GM19455 (cell line): Measurements from ENCODE around the gene VSIR.

Source experiments
- ATAC-seq: cut with Tn5 transposase; IDR thresholded peaks from one replicate; pipeline ENCODE4 v1.9.1; 2021; ENCODE audit not compliant: unreplicated experiment

The VSIR gene

GRCh38 chr10:71773221-71773971, at the start of gene VSIR:
TSS of gene VSIR (minus strand) at chr10:71773520. CDS start at chr10:71773439, 81 bp downstream.
- peak; percentile 53 for ATAC-seq

DNA sequence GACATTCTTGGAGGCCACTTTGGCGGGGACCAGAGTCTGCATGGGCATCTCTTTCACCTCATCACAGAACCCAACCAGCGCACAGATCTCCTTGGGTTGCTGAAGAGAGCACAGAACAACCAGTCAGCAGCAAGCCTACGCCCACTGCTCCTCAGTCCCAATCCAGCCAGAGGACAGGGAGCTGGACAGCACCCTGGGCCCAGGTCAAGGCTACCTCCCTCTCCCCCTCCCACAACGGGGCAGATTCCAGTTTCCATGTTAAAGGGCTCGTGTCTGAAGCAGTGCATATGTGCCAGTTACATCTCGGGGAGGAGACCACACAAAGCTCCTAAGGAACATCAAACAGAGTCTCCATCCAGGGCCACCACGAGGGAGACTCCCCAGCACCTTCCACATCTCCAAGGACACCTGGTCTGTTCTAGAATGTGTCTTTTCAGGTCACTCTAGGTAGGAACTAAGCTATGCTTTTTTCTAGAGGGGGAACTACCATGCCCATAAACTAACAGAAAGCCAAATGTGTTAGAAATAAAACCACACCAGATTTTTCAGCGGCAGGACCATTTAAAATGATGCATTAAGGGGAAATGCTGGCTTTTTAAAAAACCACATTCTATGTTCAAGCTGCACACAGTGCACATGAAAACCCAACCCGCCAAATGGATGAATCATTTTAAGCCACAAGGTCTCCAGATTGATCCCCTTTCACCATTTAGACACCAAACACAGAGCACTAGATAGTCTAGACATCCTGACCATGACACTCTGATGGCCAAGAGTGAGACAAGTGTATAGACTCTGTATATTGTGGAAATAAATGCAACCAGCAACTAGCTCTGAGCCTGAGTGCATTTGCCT, 48.8 kb upstream of the VSIR start:
- no peak for ATAC-seq

DNA sequence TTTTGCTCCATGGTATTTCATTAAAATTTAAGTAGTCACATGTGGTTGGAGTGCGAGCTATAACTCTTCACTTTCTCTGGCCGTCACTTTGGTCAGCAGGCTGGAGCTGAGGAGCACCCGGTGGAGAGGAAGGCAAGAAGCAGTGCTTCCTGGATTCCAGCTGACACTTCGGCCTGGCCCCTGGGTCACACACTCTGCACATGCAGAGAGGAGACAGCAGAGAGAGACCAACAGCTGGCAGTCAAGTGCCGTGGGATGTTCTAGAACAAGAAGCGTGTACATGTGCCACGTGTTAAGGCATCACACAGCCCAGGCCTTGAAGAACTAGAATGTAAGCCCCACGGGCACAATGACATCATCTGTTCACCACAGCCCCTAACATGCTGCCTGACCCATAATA, 47.6 kb upstream of the VSIR start:
- ATAC-seq, result no peak

DNA sequence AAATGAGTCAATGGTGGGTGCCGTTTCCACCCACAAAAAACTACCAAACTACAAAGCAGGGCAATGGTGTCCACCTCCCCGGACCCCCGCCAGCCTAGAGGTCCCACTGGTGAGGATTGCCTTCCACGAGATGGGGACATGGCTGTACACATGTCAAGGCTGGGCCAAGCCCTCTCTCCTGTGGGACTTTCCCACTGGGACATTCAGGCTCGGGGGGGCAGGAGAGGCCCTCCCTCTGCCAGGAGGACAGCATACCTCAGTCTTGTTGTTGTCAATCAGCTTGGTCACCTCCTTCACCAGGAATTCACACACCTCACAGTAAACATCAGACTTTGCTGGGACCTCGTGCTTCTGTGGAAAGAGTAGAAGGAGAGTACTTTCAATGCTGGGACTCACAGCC, 46.7 kb upstream of the VSIR start:
- no peak for ATAC-seq

- ATAC-seq, result no peak
These were observed 46.1 kb upstream of the VSIR start for GRCh38 chr10:71819441-71819861.

DNA sequence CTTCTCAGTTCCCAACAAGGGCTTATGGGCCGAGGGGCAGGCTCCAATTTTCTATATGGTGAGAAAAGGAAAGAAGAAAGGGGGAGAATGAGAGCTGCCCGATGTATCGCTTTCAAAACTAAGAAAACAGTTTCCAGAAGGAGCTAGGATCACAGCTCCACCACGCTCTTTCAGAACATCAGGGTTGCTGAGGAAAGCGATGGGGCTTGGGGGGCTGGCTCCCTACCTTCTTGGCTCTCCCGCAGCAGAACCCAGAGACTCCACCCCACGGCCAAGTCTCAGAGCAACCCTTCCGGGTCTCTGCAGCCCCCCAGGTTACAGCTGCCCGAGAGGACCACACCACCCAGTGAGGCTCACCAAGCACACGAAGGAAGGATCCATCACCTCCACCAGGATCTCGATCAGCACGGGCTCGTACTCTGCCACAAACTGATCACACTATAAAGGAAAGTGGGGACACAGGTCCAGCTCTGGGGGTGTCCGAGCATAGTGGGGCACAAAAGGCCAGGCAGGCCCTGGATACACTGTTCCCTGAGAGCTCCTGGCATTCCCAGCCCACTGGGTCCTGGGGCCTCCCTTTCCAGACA, 45.4 kb upstream of the VSIR start:
- ATAC-seq, result no peak

DNA sequence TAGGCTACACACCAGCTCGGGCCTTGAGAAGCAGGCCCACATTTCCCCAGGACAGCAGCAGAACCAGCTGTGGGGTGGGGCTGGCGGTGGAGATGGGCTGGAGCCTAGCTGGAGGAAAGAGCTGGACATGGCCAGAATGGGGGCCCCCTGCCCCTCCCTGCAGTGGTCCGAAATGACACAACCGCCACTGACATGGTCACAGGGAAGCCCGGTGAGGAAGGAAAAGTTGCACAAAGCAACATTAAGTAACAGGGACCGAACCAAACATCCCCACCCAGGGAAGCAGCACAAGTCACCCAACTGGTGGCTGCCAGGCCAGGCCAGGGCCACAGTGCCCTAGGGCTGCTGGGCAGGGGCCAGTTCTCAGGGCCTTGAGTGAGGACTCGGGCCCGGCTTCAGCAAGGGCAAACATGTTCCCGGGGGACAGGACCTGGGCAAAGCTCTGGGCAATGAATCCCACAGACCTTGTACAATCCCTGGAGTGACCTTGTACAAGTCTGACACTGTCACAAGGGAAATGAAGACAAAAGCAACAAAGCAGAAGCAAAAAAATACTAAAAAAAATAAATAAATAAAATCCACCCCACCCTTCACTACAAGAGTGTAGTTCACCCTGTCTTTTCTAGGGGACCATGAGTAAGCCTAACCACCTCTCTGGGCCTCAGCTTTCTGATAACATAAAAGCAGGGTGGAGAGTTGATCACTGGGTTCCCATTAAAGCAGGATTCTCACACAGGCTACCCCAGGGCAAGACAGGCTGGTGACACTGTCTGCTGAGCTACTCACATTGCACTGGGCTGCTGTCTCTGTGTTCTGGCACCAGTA, 44.7 kb upstream of the VSIR start:
- ATAC-seq, result no peak

DNA sequence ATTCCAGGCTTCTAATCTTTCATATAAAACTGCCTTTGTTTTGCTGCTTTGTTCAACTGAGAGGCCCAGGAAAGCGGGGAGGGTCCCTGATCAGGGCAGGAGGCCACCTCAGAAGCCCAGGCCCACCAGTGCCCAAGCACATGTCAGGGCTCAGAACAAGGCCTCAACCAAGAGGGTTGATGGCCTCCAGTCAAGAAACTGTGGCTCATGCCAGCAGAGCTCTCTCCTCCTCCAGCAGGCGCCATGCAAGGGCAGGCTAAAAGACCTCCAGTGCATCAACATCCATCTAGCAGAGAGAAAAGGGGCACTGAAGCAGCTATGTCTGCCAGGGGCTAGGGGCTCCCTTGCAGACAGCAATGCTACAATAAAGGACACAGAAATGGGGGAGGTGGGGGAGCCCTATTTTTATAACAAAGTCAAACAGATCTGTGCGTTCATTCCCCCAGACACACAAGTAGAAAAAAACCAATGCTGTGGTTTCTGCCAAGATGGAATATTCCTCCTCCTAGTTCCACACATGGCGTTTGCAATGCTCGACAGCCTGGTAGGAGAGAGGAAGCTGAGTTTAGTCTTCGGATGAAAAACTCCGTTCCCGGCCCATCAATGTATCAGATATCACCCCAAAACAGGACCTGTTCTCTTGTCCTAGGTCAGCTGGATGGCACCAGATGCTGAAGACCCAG, 43.8 kb upstream of the VSIR start:
- ATAC-seq, result no peak

- no peak for ATAC-seq
These were observed 43.1 kb upstream of the VSIR start for GRCh38 chr10:71816421-71816851.

DNA sequence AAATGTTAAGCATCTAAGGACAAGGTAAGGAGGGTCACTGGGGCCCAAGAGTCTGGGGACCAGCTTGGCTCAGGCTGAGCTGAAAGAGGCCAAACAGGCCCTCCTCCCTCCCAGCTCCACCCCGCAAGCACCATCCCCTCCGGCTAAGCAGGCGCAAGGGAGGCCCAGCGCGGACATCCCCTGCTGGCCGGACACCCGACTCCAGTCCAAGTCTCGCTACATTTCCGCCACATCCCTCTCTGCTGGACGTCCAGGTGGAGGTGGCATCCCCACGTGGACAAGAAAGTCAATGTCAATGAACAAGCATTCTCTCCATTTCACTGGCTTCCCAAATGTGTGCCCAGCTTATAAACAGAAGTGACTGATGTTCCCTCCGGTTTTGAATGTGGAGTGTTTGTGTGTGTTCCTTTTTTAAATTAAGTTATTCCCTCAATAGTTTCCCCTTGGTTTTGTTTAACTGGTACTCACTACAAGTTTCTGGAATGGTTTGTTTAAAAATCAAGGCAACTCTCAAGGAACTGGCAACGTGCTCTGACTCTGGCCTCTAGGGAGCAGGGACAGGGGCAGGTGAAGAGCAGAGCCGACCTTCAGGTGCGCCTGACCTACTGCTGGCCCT, 42.3 kb upstream of the VSIR start:
- ATAC-seq, result no peak

DNA sequence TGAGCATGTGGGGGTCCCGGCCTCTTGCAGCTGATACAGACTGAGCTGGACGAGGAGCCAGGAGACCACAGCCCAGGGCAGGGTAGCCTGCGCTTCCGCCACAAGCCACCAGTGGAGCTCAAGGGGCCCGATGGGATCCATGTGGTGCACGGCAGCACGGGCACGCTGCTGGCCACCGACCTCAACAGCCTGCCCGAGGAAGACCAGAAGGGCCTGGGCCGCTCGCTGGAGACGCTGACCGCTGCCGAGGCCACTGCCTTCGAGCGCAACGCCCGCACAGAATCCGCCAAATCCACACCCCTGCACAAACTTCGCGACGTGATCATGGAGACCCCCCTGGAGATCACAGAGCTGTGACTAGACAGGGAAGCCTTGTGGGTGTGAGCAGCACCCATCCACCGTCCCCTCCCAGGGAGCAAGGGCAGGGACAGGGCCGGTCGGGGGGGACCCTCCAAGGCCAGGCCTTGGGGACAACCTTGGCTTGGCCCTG, 41.6 kb upstream of the VSIR start:
- ATAC-seq, result no peak

- ATAC-seq, result no peak
These were observed 39.7 kb upstream of the VSIR start for GRCh38 chr10:71812913-71813590.

DNA sequence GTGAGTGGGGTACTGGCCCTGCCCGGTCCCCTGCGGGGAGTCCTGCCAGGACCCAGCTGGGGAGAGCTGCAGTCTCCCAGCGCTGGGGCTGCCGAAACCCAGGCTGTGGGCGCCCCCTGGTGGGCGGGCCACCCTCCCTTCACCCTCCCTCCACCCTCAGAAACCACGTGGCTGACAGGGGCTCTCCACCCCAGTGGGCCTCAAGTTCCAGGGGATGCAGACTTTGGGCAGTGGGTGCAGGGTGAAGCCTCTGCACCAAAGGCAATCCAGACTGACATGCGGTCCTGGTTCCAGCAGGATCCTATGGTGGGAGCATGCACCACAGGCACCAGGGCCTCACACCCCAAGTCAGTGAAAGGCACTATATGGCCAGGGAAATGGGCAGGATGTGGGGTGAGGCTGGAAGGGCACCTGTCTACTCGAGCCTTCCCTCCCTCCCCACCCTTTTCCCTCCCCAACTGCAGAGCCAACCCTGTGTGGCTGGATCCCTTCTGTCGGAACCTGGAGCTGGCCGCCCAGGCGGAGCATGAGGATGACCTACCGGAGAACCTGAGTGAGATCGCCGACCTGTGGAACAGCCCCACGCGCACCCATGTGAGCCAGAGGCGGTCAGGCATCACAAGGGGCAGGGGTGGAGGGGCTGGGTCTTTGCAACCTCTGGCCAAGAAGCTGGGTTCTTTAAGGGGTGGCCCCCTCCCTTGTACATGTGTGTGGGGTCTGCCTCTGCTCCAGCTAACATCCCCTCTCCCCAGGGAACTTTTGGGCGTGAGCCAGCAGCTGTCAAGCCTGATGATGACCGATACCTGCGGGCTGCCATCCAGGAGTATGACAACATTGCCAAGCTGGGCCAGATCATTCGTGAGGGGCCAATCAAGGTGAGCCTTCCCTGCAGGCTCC, 38.9 kb upstream of the VSIR start:
- no peak for ATAC-seq

DNA sequence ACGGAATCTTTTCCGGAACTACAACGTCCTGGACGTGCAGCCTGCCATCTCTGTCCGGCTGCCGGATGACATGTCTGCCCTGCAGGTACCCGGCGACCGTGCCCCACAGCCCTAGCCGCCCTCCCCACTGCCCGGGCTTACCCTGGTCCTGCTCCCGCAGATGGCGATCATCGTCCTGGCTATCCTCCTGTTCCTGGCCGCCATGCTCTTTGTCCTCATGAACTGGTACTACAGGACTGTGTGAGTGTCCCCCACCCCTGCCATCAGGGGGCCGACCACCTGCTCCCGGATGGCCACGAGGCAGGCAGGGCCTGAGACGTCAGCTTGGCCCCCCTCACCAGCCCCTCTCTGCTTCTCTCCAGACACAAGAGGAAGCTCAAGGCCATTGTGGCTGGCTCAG, 38.0 kb upstream of the VSIR start:
- no peak for ATAC-seq

DNA sequence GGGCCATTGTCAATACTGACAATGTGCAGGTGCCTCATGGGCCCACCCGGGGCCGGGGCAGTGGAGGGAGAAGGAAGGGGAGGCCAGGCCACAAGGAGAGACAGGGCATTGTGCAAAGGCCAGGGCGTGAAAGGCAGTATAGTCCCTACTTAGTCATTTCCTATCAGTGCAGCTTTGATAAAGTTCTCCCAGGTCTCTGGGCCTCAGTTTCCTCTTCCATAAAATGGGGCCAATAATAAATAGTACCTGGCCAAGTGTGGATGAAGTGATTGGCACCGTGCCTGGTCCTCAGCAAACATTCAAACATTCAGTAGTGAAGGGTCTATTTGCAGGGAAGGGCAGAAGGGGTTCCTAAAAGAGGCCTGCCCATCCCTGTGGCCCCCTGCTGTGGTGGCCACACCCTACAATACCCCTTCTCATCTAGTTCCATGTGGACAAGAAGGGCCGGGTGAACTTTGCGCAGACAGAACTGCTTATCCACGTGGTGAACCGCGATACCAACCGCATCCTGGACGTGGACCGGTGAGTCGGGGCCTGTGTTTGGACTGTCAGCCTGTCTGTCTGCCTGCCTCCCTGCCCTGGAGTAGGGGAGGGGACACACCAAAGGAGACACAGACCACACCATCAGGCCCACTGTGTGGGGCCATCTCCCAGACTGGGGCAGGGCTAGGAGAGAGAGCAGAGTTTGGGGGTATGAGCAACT, 36.9 kb upstream of the VSIR start:
- no peak for ATAC-seq

GRCh38 chr10:71809628-71810027, 36.3 kb upstream of the VSIR start:
- no peak for ATAC-seq
